SK-N-MC (cell line): Measurements from ENCODE around the gene FAM131A.
"Not testable (repeated sequence)": the region's sequence is repeated elsewhere in the genome, so short reads cannot be mapped to it uniquely, and the experiment has no call there.

Experiments
- DNase-seq: peaks from one replicate; pipeline ENCODE4 v3.0.0-alpha.2; 2011; ENCODE audit warnings: low read depth, low spot score
- H3K27ac ChIP-seq: fragments of 200-600 bp; sonication (generic); 2 replicates; pipeline ENCODE4 v1.5.1; 2016; ENCODE audit warnings: mixed run types
- H3K36me3 ChIP-seq: fragments of 200-600 bp; sonication (generic); 2 replicates; pipeline ENCODE4 v1.6.1; 2017; ENCODE audit warnings: antibody characterized with exemption, low read length, mixed read lengths; ENCODE audit not compliant: insufficient read depth
- H3K4me3 ChIP-seq: fragments of 200-600 bp; sonication (generic); 2 replicates; pipeline ENCODE4 v1.5.1; 2016
- H3K9ac ChIP-seq: fragments of 200-600 bp; sonication (generic); 2 replicates; pipeline ENCODE4 v1.8.0; 2017; ENCODE audit warnings: mixed run types, mixed read lengths; ENCODE audit not compliant: insufficient read length
- H3K9me3 ChIP-seq: fragments of 200-600 bp; sonication (generic); 2 replicates; pipeline ENCODE4 v1.6.1; 2017; ENCODE audit warnings: low read depth, mild to moderate bottlenecking, antibody characterized with exemption, low read length, moderate library complexity, mixed read lengths
- EZH2 ChIP-seq: fragments of 200-600 bp; sonication (generic); IDR thresholded peaks from one replicate; pipeline ENCODE4 v1.6.1; 2017; ENCODE audit warnings: antibody characterized with exemption
- FOXP2 ChIP-seq: optimal IDR thresholded peaks from 2 replicates; pipeline ENCODE3; 2011; ENCODE audit warnings: mild to moderate bottlenecking, moderate library complexity; ENCODE audit not compliant: insufficient read depth; ENCODE audit errors: extremely low read length, control extremely low read depth
- POLR2AphosphoS5 ChIP-seq: IDR thresholded peaks from 2 replicates; pipeline ENCODE4 v1.6.1; 2012; ENCODE audit warnings: mild to moderate bottlenecking, low read depth, low read length, borderline replicate concordance

FAM131A gene

DNA sequence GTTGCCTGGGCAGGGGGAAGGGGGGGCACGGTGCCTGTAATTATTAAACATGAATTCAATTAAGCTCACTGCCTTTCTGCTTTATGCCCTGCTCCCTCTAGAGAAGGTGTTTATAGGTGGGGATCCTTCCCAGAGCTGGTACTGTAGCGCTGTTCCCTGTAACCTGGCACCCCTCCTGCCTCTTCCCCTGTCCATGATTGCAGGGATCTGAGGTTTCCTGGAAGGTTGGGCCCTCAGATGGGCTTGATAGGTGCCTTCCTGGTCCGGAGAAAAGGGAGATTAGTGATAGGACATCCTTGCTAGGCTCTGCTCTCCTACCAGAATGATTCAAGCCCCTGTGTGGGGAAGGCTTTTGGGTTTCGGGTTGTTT, 2.1 kb upstream of the FAM131A start:
- Histone ChIP-seq H3K27ac (peak overlapping the region; percentile 87), H3K36me3 (peaks cover 48% of the 10 kb centered on the region), H3K4me3 (peak overlapping the region; percentile 95), H3K9me3 (no peaks in the 10 kb centered on the region), H3K9ac (peak overlapping the region; percentile 85)
- no peak for TF ChIP-seq POLR2AphosphoS5
- no peak for TF ChIP-seq FOXP2
- TF ChIP-seq EZH2, result no peak
- DNase-seq, result no peak

DNA sequence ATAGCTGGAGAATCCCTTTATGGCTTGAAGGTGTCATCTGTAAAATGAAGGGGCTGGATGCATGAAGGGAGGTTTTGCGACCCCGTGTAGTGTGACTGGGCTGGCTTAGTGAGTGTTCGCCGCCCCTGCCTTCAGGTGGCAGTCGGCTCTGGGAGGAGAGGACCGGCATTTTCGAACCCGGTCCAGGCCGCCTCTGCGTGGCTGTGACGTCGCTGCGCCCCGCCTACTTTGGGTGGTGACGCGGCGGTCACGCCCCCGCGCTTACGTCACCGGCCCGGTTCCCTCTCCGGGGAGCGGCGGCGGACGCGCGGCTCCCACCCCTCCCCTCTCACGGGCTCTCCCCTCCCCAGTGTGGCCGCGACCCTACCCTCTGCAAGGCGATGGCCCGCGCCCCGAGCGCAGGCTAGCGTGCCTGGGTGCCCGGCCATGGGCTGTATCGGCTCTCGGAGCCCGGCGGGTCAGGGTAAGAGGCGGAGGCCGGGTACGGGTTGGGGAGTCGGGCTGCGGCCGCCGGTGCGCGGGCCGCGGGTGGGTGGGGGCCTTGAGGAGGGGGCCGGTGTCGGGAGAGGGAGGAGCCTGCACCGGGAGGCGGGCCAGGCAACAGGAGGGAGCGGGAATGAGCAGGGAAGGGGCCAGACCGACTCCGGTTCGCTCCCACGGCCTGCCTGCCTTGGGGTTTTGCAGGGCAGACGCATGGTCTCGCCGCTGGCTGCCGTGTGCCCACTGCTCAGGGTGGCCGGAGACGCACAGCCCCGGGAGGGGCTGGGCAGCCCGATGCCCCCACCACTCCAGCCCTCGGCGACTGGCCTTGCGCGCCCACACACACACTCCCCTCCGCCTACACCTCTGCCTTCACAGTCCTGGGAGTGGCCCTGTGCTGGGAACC, 1.5 kb upstream of the FAM131A start:
- H3K36me3 ChIP-seq, result peaks cover 43% of the 10 kb centered on the region
- TF ChIP-seq EZH2, result no peak
- TF ChIP-seq FOXP2, result peak; percentile 80
- TF ChIP-seq POLR2AphosphoS5, result peak; percentile 96
- peak overlapping the region; percentile 85 for H3K9ac ChIP-seq
- peak overlapping the region; percentile 87 for H3K27ac ChIP-seq
- H3K9me3 ChIP-seq, result no peaks in the 10 kb centered on the region
- H3K4me3 ChIP-seq, result peak overlapping the region; percentile 95
- DNase-seq, result no peak

DNA sequence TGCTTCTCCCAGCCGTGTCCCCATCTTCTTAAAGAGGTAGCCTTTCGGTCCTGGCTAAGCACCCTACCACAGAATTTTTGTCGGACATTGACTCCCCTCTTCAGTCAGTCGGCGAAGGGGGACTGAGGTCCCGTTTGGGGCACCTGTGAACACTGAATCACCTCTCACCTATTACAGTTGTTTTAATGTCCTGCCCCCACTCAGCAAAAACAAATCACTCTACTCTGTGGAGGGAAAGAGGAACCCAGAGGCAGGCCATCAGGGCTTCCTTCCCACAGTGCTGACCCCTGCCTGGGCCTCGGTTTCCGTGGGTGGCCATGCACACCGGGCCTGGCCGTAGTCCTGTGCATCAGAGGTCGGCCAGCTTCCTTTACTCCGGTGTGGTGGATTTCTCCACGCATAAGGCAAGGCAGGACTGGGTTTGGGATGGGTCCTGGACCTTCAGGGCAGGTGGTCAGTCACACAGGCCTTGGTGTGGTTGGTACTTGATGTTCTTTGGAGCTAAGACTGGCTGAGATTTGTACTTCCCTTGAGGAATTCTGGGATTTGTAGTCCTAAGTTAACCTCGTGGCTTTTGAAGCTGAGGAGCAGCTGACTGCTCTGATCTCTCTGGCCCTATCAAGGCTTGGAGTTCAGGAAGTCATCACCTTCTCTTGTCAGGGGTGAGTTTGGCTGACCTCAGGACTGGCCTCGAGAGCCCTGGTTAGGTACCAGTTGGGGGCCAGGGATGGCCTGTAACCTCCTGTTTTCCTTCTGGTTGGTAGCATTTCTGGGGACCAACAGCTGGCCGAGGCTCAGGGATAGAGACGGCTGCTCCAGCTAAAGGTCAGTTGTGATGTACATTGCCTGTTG, 627 bp upstream of the FAM131A start:
- TF ChIP-seq FOXP2 (no peak), EZH2 (no peak), POLR2AphosphoS5 (no peak)
- Histone ChIP-seq H3K9ac (peak overlapping the region; percentile 85), H3K36me3 (peaks cover 35% of the 10 kb centered on the region), H3K9me3 (no peaks in the 10 kb centered on the region), H3K4me3 (peak overlapping the region; percentile 95), H3K27ac (peak overlapping the region; percentile 87; the same call in 1 of the 2 replicates)
- no peak for DNase-seq

DNA sequence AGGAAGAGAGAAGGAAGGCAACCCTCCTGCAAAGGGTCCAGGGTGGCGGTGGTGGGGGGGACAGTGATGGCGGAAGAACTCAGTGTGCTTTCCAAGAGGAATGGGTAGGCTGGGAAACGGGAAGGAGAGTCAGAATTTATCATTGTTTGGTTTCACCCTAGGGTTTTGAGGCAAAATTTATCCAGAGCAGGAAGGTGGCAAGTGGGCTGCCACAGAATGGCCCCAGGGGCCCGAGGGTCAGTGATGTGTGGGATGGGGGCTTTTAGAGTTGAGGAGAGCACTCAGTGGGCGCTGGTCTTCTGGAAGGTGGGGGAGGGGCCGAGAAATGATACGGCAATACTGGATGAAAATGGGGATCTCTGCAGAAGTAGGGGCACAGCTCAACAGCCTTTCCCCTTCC, 581 bp downstream of the FAM131A start:
- H3K36me3 ChIP-seq, result peaks cover 23% of the 10 kb centered on the region
- H3K27ac ChIP-seq, result no peak overlapping the region
- no peak overlapping the region for H3K9ac ChIP-seq
- no peak for DNase-seq
- no peak for TF ChIP-seq POLR2AphosphoS5
- TF ChIP-seq FOXP2, result no peak
- no peak for TF ChIP-seq EZH2
- no peaks in the 10 kb centered on the region for H3K9me3 ChIP-seq
- H3K4me3 ChIP-seq, result no peak overlapping the region

DNA sequence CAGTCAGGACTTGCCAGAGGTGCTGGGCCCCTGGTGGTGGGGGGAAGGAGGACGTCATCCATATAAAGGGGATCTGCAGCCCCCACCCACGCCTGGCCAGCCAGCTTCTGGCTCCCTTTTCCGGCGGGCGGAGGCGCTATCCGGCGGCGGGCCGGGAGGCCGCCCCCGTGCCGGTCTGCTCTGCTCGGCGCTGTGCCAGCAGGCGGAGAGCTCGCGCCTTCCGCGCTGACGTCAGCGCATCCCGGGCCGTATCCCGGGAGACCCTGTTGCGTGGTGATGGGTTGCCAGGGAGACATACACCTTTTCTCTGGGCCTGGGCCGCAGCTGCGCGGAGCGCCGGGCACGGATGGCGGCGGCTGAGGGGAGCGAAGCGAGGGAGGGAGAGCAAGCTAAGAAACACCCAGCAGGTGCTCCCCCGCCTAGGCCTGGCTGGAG, 1.1 kb downstream of the FAM131A start:
- H3K9me3 ChIP-seq, result no peaks in the 10 kb centered on the region
- H3K4me3 ChIP-seq, result no peak overlapping the region
- no peak overlapping the region for H3K9ac ChIP-seq
- TF ChIP-seq POLR2AphosphoS5, result no peak
- TF ChIP-seq EZH2, result no peak
- no peak for TF ChIP-seq FOXP2
- no peak for DNase-seq
- H3K27ac ChIP-seq, result no peak overlapping the region
- peaks cover 17% of the 10 kb centered on the region for H3K36me3 ChIP-seq

DNA sequence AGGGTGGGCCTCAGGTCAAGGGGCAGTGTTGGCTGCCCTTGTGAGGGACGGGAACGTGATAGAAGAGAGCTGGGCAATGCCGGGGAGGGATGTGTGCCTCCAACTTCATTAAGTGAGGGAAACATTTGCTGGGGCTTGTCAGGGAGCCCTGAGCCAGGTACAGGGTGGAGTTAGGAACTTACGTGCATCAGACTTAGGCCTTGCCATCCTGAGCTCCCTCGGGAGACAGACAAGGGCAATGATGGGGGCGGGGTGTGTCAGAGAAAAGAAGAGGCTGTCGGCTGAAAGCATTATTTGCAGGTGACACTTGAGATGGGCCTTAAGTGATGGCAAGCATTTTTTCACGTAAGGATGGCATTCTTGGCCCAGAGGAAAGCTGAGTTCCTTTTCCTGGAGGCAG, 1.6 kb downstream of the FAM131A start:
- no peak overlapping the region for H3K9ac ChIP-seq
- TF ChIP-seq POLR2AphosphoS5 (no peak), FOXP2 (no peak), EZH2 (no peak)
- no peak overlapping the region for H3K27ac ChIP-seq
- peaks cover 12% of the 10 kb centered on the region for H3K36me3 ChIP-seq
- H3K9me3 ChIP-seq, result no peaks in the 10 kb centered on the region
- DNase-seq, result no peak
- H3K4me3 ChIP-seq, result no peak overlapping the region

DNA sequence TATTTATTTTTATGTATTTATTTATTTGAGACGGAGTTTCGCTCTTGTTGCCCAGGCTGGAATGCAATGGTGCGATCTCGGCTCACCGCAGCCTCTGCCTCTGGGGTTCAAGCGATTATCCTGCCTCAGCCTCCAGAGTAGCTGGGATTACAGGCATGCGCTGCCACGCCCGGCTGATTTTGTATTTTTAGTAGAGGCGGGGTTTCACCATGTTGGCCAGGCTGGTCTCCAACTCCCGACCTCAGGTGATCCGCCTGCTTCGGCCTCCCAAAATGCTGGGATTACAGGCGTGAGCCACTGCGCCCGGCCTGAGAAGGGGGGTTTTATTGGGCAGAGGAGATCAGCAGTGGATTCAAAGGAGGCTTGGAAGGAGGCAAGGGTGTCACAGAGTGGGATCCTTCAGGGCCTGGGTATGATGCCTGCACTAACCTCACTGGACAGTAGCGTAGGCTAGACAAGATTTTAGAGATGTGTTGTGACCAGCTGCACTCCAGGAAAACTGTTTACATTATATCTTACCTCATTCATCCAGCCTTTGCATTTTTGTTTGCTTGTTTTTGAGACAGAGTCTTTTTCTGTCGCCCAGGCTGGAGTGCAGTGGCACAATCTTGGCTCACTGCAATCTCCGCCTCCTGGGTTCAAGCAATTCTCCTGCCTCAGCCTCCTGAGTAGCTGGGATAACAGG, 2.2 kb downstream of the FAM131A start:
- not testable (repeated sequence) for H3K9ac ChIP-seq, H3K9me3 ChIP-seq, H3K27ac ChIP-seq, DNase-seq, H3K36me3 ChIP-seq, H3K4me3 ChIP-seq

DNA sequence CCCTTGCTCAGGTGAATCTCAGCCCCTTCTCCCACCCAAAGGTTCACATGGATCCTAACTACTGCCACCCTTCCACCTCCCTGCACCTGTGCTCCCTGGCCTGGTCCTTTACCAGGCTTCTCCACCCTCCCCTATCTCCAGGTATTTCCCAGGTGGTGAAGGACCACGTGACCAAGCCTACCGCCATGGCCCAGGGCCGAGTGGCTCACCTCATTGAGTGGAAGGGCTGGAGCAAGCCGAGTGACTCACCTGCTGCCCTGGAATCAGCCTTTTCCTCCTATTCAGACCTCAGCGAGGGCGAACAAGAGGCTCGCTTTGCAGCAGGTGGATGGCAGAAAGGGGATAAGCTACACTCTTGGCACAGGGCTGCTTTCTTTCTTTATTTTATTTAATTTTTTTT, 4.5 kb downstream of the FAM131A start:
- no peak overlapping the region for H3K4me3 ChIP-seq
- TF ChIP-seq EZH2, result no peak
- TF ChIP-seq POLR2AphosphoS5, result no peak
- no peak for TF ChIP-seq FOXP2
- no peak overlapping the region for H3K9ac ChIP-seq
- H3K36me3 ChIP-seq, result no peaks in the 10 kb centered on the region
- no peak overlapping the region for H3K27ac ChIP-seq
- H3K9me3 ChIP-seq, result no peaks in the 10 kb centered on the region
- no peak for DNase-seq
